ENCODE results near the gene OTUB1. TPM values are rescaled to one million over a fixed set of nuclear protein-coding genes. Genes with fewer than 3 reads are reported as not detected.
A peak's percentile ranks its signal among the peaks of the same experiment; 100 is the strongest.

The OTUB1 gene
- total RNA-seq, 1 donor from 2014 or later = 78.9 TPM

- no peak for ATAC-seq
These were observed 21.0 kb downstream of the OTUB1 start for GRCh38 chr11:64007160-64007628.

- ATAC-seq = peak; percentile 53
These were observed 21.5 kb downstream of the OTUB1 start for GRCh38 chr11:64007629-64008282.

GRCh38 chr11:64008283-64008913 is 22.2 kb downstream of the OTUB1 start:
- no peak for ATAC-seq

- ATAC-seq = no peak
These were observed 22.8 kb downstream of the OTUB1 start for GRCh38 chr11:64008914-64009633.

- ATAC-seq = no peak
These were observed 23.5 kb downstream of the OTUB1 start for GRCh38 chr11:64009710-64010109.

GRCh38 chr11:64010783-64011182 is 24.5 kb downstream of the OTUB1 start:
- no peak for ATAC-seq

GRCh38 chr11:64011371-64011770 is 25.1 kb downstream of the OTUB1 start:
- no peak for ATAC-seq

- ATAC-seq = no peak
These were observed 27.1 kb downstream of the OTUB1 start for GRCh38 chr11:64013141-64013896.

- no peak for ATAC-seq
These were observed 28.1 kb downstream of the OTUB1 start for GRCh38 chr11:64014356-64014755.

GRCh38 chr11:64015510-64015909 is 29.3 kb downstream of the OTUB1 start:
- ATAC-seq = no peak

- ATAC-seq = no peak
These were observed 30.0 kb downstream of the OTUB1 start for GRCh38 chr11:64015935-64016845.

- no peak for ATAC-seq
These were observed 31.6 kb downstream of the OTUB1 start for GRCh38 chr11:64017945-64018224.

GRCh38 chr11:64018310-64018709 is 32.1 kb downstream of the OTUB1 start:
- peak; percentile 76 for ATAC-seq

GRCh38 chr11:64019106-64020037 is 33.1 kb downstream of the OTUB1 start:
- no peak for ATAC-seq

- no peak for ATAC-seq
These were observed 34.9 kb downstream of the OTUB1 start for GRCh38 chr11:64020976-64021756.

- ATAC-seq = no peak
These were observed 35.5 kb downstream of the OTUB1 start for GRCh38 chr11:64021757-64022093.

GRCh38 chr11:64022125-64022784 is 36.0 kb downstream of the OTUB1 start:
- no peak for ATAC-seq

GRCh38 chr11:64023712-64024710 is 37.8 kb downstream of the OTUB1 start:
- ATAC-seq = no peak

Data from esophagus mucosa (tissue), 1 donor.